ENCODE measurements around the gene NDUFB8.

The NDUFB8 gene

DNA sequence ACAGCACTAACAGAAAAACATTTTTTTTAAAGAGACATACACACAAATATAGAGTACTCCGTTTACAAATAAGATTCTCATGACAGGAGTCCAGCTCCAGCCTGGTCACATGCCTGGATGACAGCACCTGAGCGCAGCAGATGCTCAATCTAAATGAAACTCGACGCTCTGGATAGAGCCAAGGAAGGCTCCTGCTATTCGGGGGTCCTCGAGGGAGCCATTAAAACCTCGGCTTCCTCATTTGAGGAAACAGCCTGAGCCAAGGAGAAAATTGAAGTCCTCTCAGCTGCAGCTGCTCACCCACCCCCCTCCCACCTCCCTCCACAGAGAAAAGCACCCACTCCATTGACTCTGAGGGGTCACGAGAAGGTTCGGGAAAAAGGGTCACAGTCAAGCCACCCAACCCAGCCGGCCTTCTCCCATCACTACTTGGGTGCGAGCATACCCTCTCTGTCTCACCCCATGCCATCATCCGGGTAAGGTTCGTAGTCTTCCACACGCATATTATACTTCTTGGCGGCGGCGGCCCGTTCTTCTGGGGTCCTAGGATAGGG, 673 bp downstream of the NDUFB8 start:
- ATAC-seq: peak; percentile 27
- TF ChIP-seq, protein P1, sequence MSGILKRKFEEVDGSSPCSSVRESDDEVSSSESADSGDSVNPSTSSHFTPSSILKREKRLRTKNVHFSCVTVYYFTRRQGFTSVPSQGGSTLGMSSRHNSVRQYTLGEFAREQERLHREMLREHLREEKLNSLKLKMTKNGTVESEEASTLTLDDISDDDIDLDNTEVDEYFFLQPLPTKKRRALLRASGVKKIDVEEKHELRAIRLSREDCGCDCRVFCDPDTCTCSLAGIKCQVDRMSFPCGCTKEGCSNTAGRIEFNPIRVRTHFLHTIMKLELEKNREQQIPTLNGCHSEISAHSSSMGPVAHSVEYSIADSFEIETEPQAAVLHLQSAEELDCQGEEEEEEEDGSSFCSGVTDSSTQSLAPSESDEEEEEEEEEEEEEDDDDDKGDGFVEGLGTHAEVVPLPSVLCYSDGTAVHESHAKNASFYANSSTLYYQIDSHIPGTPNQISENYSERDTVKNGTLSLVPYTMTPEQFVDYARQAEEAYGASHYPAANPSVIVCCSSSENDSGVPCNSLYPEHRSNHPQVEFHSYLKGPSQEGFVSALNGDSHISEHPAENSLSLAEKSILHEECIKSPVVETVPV (CRISPR knock-in tag; IDR thresholded peaks at IDR 0.05): no peak
- TF ChIP-seq ZNF8 (CRISPR knock-in tag; IDR thresholded peaks at IDR 0.05) (no peak), RARB (CRISPR knock-in tag; IDR thresholded peaks at IDR 0.05) (no peak), ISL1 (CRISPR knock-in tag; IDR thresholded peaks at IDR 0.05) (no peak), BACH2 (CRISPR knock-in tag; IDR thresholded peaks at IDR 0.05; ENCODE audit: borderline replicate concordance) (no peak)
- TF ChIP-seq, protein P2, sequence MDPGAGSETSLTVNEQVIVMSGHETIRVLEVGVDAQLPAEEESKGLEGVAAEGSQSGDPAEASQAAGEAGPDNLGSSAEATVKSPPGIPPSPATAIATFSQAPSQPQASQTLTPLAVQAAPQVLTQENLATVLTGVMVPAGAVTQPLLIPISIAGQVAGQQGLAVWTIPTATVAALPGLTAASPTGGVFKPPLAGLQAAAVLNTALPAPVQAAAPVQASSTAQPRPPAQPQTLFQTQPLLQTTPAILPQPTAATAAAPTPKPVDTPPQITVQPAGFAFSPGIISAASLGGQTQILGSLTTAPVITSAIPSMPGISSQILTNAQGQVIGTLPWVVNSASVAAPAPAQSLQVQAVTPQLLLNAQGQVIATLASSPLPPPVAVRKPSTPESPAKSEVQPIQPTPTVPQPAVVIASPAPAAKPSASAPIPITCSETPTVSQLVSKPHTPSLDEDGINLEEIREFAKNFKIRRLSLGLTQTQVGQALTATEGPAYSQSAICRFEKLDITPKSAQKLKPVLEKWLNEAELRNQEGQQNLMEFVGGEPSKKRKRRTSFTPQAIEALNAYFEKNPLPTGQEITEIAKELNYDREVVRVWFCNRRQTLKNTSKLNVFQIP (CRISPR knock-in tag; IDR thresholded peaks at IDR 0.05; ENCODE audit: borderline replicate concordance, low read depth): no peak

DNA sequence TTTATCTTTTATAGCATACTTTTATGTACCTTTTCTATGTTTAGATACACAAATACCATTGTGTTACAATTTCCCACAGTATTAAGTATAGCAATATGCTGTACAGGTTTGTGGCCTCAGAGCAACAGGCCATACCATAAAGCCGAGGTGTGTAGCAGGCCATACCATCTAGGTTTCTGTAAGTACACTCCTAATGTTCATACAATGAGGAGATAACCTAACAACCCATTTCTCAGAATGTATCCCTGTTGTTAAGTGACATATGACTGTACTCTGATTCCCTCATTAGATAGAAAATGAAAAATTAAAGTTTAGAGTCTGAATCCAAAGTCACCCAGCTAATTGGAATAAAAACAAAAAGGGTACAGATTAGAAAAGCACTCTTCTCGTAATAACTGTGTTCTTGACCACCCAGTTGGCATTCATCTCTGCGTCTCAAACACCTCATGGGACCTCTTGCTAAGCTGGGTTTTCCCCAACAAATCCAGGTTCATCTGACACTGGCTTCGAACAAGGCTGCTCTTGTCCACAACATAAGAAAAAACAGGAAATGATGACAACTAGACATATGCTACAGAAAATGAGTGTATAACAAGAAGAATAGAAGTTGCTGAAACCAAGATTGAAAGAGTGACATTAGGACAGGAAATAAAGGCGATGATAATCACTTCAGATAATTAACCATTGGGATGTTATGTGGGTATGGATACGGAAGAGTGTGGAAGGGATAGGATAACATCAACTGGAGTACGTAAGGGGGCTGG, 1.4 kb downstream of the NDUFB8 start:
- TF ChIP-seq RARB (CRISPR knock-in tag; IDR thresholded peaks at IDR 0.05) (no peak), PPARA (CRISPR knock-in tag; IDR thresholded peaks at IDR 0.05; ENCODE audit: borderline replicate concordance) (no peak), SNAI2 (CRISPR knock-in tag; IDR thresholded peaks at IDR 0.05) (no peak), ZFP30 (CRISPR knock-in tag; IDR thresholded peaks at IDR 0.05) (no peak), ZNF70 (CRISPR knock-in tag; IDR thresholded peaks at IDR 0.05) (no peak), ZC3H10 (CRISPR knock-in tag; IDR thresholded peaks at IDR 0.05) (no peak), TCF4 (CRISPR knock-in tag; IDR thresholded peaks at IDR 0.05; ENCODE audit: borderline replicate concordance) (no peak), ZNF8 (CRISPR knock-in tag; IDR thresholded peaks at IDR 0.05) (no peak), BACH2 (CRISPR knock-in tag; IDR thresholded peaks at IDR 0.05; ENCODE audit: borderline replicate concordance) (no peak), ARNTL (CRISPR knock-in tag; IDR thresholded peaks at IDR 0.05; ENCODE audit: borderline replicate concordance, low read depth) (no peak)
- TF ChIP-seq, protein P1 (CRISPR knock-in tag; IDR thresholded peaks at IDR 0.05): no peak
- TF ChIP-seq, protein P3, sequence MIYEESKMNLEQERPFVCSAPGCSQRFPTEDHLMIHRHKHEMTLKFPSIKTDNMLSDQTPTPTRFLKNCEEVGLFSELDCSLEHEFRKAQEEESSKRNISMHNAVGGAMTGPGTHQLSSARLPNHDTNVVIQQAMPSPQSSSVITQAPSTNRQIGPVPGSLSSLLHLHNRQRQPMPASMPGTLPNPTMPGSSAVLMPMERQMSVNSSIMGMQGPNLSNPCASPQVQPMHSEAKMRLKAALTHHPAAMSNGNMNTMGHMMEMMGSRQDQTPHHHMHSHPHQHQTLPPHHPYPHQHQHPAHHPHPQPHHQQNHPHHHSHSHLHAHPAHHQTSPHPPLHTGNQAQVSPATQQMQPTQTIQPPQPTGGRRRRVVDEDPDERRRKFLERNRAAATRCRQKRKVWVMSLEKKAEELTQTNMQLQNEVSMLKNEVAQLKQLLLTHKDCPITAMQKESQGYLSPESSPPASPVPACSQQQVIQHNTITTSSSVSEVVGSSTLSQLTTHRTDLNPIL (CRISPR knock-in tag; IDR thresholded peaks at IDR 0.05; ENCODE audit: low read depth): no peak
- ATAC-seq: no peak

DNA sequence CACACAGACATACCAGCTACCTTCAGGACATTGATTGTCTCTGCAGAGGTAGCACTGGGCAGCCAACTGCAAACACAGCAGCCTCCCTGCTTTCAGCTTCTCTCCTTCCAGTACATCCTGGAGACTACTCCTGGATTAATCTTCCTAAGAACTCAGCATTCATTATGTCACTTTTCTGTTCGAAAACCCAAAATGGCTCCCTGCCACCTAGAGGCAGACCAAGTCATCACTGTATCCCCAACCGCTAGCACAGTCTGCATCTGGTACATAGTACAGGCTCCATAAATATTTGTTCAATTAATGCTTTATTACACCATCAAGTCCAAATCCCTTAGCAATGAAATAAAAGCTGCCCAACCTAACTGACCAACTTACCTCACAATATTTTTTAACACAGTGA, 5.0 kb downstream of the NDUFB8 start:
- TF ChIP-seq, protein P1 (CRISPR knock-in tag; IDR thresholded peaks at IDR 0.05): no peak
- TF ChIP-seq ZNF70 (CRISPR knock-in tag; IDR thresholded peaks at IDR 0.05): no peak
- TF ChIP-seq OSR1 (CRISPR knock-in tag; IDR thresholded peaks at IDR 0.05): no peak
- TF ChIP-seq BACH2 (CRISPR knock-in tag; IDR thresholded peaks at IDR 0.05; ENCODE audit: borderline replicate concordance): no peak
- no peak for TF ChIP-seq TCF4 (CRISPR knock-in tag; IDR thresholded peaks at IDR 0.05; ENCODE audit: borderline replicate concordance)
- TF ChIP-seq, protein P4, sequence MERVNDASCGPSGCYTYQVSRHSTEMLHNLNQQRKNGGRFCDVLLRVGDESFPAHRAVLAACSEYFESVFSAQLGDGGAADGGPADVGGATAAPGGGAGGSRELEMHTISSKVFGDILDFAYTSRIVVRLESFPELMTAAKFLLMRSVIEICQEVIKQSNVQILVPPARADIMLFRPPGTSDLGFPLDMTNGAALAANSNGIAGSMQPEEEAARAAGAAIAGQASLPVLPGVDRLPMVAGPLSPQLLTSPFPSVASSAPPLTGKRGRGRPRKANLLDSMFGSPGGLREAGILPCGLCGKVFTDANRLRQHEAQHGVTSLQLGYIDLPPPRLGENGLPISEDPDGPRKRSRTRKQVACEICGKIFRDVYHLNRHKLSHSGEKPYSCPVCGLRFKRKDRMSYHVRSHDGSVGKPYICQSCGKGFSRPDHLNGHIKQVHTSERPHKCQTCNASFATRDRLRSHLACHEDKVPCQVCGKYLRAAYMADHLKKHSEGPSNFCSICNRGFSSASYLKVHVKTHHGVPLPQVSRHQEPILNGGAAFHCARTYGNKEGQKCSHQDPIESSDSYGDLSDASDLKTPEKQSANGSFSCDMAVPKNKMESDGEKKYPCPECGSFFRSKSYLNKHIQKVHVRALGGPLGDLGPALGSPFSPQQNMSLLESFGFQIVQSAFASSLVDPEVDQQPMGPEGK (CRISPR knock-in tag; IDR thresholded peaks at IDR 0.05; ENCODE audit: borderline replicate concordance): no peak

More for the DNA sequence above, 5.0 kb downstream of the NDUFB8 start:
- ATAC-seq: no peak

Measured in SK-N-SH treated with all-trans-retinoic acid at 6 μM for 48 hours (cell line).